ENCODE results near the gene AQP10. TPM values are rescaled to one million over a fixed set of nuclear protein-coding genes. Genes with fewer than 3 reads are reported as not detected.
A peak's percentile ranks its signal among the peaks of the same experiment; 100 is the strongest.
"Not testable (repeated sequence)": the region's sequence is repeated elsewhere in the genome, so short reads cannot be mapped to it uniquely, and the experiment has no call there.

The AQP10 gene
- total RNA-seq, 1 experiment from 2014 or later: 0.50 TPM

DNA sequence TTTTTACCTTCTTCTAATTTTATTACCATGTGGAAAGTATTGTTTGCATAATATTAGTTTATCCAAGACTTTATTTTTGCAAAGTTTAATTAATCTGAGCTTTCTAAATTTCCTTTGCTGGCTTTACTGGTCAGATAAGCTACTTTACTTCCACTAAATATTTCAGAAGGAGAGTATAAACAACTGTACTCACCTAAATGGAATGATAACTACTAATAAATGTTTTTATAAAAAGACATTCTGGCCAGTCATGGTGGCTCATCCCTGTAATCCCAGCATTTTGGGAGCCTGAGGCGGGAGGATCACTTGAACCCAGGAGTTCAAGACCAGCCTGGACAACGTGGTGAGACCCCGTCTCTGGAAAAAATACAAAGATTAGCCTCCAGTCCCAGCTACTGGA, 40.5 kb downstream of the AQP10 start:
- intact Hi-C loops (cut with micrococcal nuclease; ENCODE audit: unreplicated experiment): no loop called here
- Mint-ChIP-seq H3K27me3 (ENCODE audit: insufficient read depth, unreplicated experiment) (no peaks in the 10 kb centered on the region), H3K36me3 (ENCODE audit: insufficient read depth, unreplicated experiment) (no peaks in the 10 kb centered on the region), H3K9me3 (ENCODE audit: unreplicated experiment) (no peaks in the 10 kb centered on the region), H3K27ac (ENCODE audit: unreplicated experiment) (no peak overlapping the region), H3K4me3 (ENCODE audit: unreplicated experiment) (no peak overlapping the region), H3K4me1 (ENCODE audit: low read depth, unreplicated experiment) (no peaks in the 10 kb centered on the region)
- peaks cover 4% of the 10 kb centered on the region for H3K4me1 ChIP-seq
- no peak overlapping the region for H3K4me3 ChIP-seq (ENCODE audit: low read depth, low read length)
- ChIA-PET POLR2A (no interaction called here), CTCF (interaction anchor here (0.6 kb wide), 1 partner anchor 146 kb away, joined by 4 read pairs; no protein-coding TSS in a partner anchor)
- no TSS peak for BruUV-seq (replicated peaks)
- H3K27me3 ChIP-seq (replicated peaks; ENCODE audit: control insufficient read depth, insufficient read depth, low read length): no peaks in the 10 kb centered on the region
- TF ChIP-seq, protein P1, sequence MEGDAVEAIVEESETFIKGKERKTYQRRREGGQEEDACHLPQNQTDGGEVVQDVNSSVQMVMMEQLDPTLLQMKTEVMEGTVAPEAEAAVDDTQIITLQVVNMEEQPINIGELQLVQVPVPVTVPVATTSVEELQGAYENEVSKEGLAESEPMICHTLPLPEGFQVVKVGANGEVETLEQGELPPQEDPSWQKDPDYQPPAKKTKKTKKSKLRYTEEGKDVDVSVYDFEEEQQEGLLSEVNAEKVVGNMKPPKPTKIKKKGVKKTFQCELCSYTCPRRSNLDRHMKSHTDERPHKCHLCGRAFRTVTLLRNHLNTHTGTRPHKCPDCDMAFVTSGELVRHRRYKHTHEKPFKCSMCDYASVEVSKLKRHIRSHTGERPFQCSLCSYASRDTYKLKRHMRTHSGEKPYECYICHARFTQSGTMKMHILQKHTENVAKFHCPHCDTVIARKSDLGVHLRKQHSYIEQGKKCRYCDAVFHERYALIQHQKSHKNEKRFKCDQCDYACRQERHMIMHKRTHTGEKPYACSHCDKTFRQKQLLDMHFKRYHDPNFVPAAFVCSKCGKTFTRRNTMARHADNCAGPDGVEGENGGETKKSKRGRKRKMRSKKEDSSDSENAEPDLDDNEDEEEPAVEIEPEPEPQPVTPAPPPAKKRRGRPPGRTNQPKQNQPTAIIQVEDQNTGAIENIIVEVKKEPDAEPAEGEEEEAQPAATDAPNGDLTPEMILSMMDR (IDR thresholded peaks at IDR 0.05; ENCODE audit: insufficient read depth in 1 of 2, low read depth in 1 of 2, low read length in 1 of 2, severe bottlenecking in 1 of 2, unreplicated experiment in 1 of 2): no peak
- no peak for DNase-seq
- H3K9me3 ChIP-seq: no peaks in the 10 kb centered on the region
- H3K36me3 ChIP-seq (ENCODE audit: control insufficient read depth, insufficient read depth, low read length): no peaks in the 10 kb centered on the region

GRCh38 chr1:154371436-154371835, 50.5 kb downstream of the AQP10 start:
- no peaks in the 10 kb centered on the region for H3K9me3 Mint-ChIP-seq (ENCODE audit: unreplicated experiment)
- Histone ChIP-seq H3K4me3 (ENCODE audit: low read depth, low read length) (no peak overlapping the region), H3K27me3 (replicated peaks; ENCODE audit: control insufficient read depth, insufficient read depth, low read length) (no peaks in the 10 kb centered on the region), H3K4me1 (peaks cover 7% of the 10 kb centered on the region; the same call in 1 of the 2 replicates), H3K36me3 (ENCODE audit: control insufficient read depth, insufficient read depth, low read length) (no peaks in the 10 kb centered on the region), H3K9me3 (no peaks in the 10 kb centered on the region)
- no TSS peak for BruUV-seq (replicated peaks)
- no peaks in the 10 kb centered on the region for H3K36me3 Mint-ChIP-seq (ENCODE audit: insufficient read depth, unreplicated experiment)
- H3K27ac Mint-ChIP-seq (ENCODE audit: unreplicated experiment): peak overlapping the region; percentile 67
- no peak overlapping the region for H3K4me3 Mint-ChIP-seq (ENCODE audit: unreplicated experiment)
- TF ChIP-seq, protein P1 (IDR thresholded peaks at IDR 0.05; ENCODE audit: insufficient read depth in 1 of 2, low read depth in 1 of 2, low read length in 1 of 2, severe bottlenecking in 1 of 2, unreplicated experiment in 1 of 2): no peak
- no peak for DNase-seq
- CTCF ChIA-PET: no interaction called here
- no peaks in the 10 kb centered on the region for H3K27me3 Mint-ChIP-seq (ENCODE audit: insufficient read depth, unreplicated experiment)
- POLR2A ChIA-PET: no interaction called here
- peaks cover 7% of the 10 kb centered on the region for H3K4me1 Mint-ChIP-seq (ENCODE audit: low read depth, unreplicated experiment)
- intact Hi-C loops (cut with micrococcal nuclease; ENCODE audit: unreplicated experiment): no loop called here

GRCh38 chr1:154373777-154374357, 53.0 kb downstream of the AQP10 start:
- POLR2A ChIA-PET; H3K9me3 ChIP-seq; H3K4me1 Mint-ChIP-seq (ENCODE audit: low read depth, unreplicated experiment); H3K4me3 Mint-ChIP-seq (ENCODE audit: unreplicated experiment); CTCF ChIA-PET; DNase-seq; H3K27ac Mint-ChIP-seq (ENCODE audit: unreplicated experiment); H3K4me3 ChIP-seq (ENCODE audit: low read depth, low read length); intact Hi-C loops (cut with micrococcal nuclease; ENCODE audit: unreplicated experiment); H3K27me3 ChIP-seq (replicated peaks; ENCODE audit: control insufficient read depth, insufficient read depth, low read length); H3K36me3 Mint-ChIP-seq (ENCODE audit: insufficient read depth, unreplicated experiment); H3K9me3 Mint-ChIP-seq (ENCODE audit: unreplicated experiment); BruUV-seq (replicated peaks); H3K27me3 Mint-ChIP-seq (ENCODE audit: insufficient read depth, unreplicated experiment); H3K4me1 ChIP-seq; H3K36me3 ChIP-seq (ENCODE audit: control insufficient read depth, insufficient read depth, low read length): not testable (repeated sequence)

Other genes with a start within 250 kb of the AQP10 start
- gene NUP210L, start 166.0 kb upstream of the AQP10 start, total RNA-seq (2022): 0.07 and 0.19 TPM in 2 replicates
- gene TPM3, start 129.0 kb upstream of the AQP10 start, total RNA-seq (2022): 681 and 698 TPM in 2 replicates
- not detected in 2 replicates for gene CFAP141, start 114.8 kb upstream of the AQP10 start, total RNA-seq (2022)
- gene UBAP2L, start 100.1 kb upstream of the AQP10 start, total RNA-seq (2022): 195 and 198 TPM in 2 replicates
- gene HAX1, start 48.5 kb upstream of the AQP10 start, total RNA-seq (2022): 135 and 138 TPM in 2 replicates
- 10.5 and 10.6 TPM in 2 replicates for gene ATP8B2, start 4.4 kb downstream of the AQP10 start, total RNA-seq (2022)
- 4.9 and 5.8 TPM in 2 replicates for gene IL6R, start 84.2 kb downstream of the AQP10 start, total RNA-seq (2022)
- not detected in 2 replicates for gene TDRD10, start 181.1 kb downstream of the AQP10 start, total RNA-seq (2022)
- gene SHE, start 181.3 kb downstream of the AQP10 start, total RNA-seq (2022): 0.07 TPM in 1 of 2 replicates, not detected in the other
- 92.2 and 93.2 TPM in 2 replicates for gene UBE2Q1, start 237.6 kb downstream of the AQP10 start, total RNA-seq (2022)
- 0.09 TPM in 1 of 2 replicates, not detected in the other for gene CHRNB2, start 246.7 kb downstream of the AQP10 start, total RNA-seq (2022)

Measured in Caco-2 (cell line).